G401.6 (cell line): ENCODE measurements around the gene ACRV1.
"Not testable (repeated sequence)": the region's sequence is repeated elsewhere in the genome, so short reads cannot be mapped to it uniquely, and the experiment has no call there.

Experiments used
- FAIRE-seq: peaks from 2 replicates; lab custom pipeline; 2012; peaks lifted over from hg19 to GRCh38; lab: Jason Lieb, UNC

The ACRV1 gene

GRCh38 chr11:125680747-125681146 lies at the start of gene ACRV1:
Gene ACRV1, minus strand, starts transcription at chr11:125680847. Its CDS starts 67 bp downstream, at chr11:125680780.
- FAIRE-seq = no peak

- FAIRE-seq = no peak
Measured at GRCh38 chr11:125728969-125729368, 48.3 kb upstream of the ACRV1 start.

GRCh38 chr11:125724125-125724524 lies 43.5 kb upstream of the ACRV1 start:
- no peak for FAIRE-seq

- no peak for FAIRE-seq
Measured at GRCh38 chr11:125720781-125721180, 40.1 kb upstream of the ACRV1 start.

GRCh38 chr11:125704686-125705085 lies 24.0 kb upstream of the ACRV1 start:
- FAIRE-seq = not testable (repeated sequence)

- no peak for FAIRE-seq
Measured at GRCh38 chr11:125701858-125702621, 21.4 kb upstream of the ACRV1 start.

GRCh38 chr11:125701018-125701610 lies 20.5 kb upstream of the ACRV1 start:
- no peak for FAIRE-seq

- no peak for FAIRE-seq
Measured at GRCh38 chr11:125694951-125695350, 14.3 kb upstream of the ACRV1 start.

- FAIRE-seq = no peak
Measured at GRCh38 chr11:125692887-125693286, 12.2 kb upstream of the ACRV1 start.

- FAIRE-seq = no peak
Measured at GRCh38 chr11:125690006-125690405, 9.4 kb upstream of the ACRV1 start.

- no peak for FAIRE-seq
Measured at GRCh38 chr11:125689274-125689859, 8.7 kb upstream of the ACRV1 start.

- no peak for FAIRE-seq
Measured at GRCh38 chr11:125688632-125689031, 8.0 kb upstream of the ACRV1 start.

- FAIRE-seq = no peak
Measured at GRCh38 chr11:125688066-125688465, 7.4 kb upstream of the ACRV1 start.

GRCh38 chr11:125685228-125685627 lies 4.6 kb upstream of the ACRV1 start:
- FAIRE-seq = no peak

GRCh38 chr11:125679837-125680236 lies 810 bp downstream of the ACRV1 start:
- no peak for FAIRE-seq

- peak; percentile 27 for FAIRE-seq
Measured at GRCh38 chr11:125679397-125679796, 1.2 kb downstream of the ACRV1 start.

GRCh38 chr11:125675196-125675595 lies 5.5 kb downstream of the ACRV1 start:
- no peak for FAIRE-seq

- no peak for FAIRE-seq
Measured at GRCh38 chr11:125674210-125674609, 6.4 kb downstream of the ACRV1 start.

GRCh38 chr11:125671561-125671960 lies 9.1 kb downstream of the ACRV1 start:
- no peak for FAIRE-seq

- no peak for FAIRE-seq
Measured at GRCh38 chr11:125670172-125670571, 10.5 kb downstream of the ACRV1 start.

GRCh38 chr11:125667151-125667550 lies 13.5 kb downstream of the ACRV1 start:
- no peak for FAIRE-seq

GRCh38 chr11:125663910-125664309 lies 16.7 kb downstream of the ACRV1 start:
- FAIRE-seq = no peak

- FAIRE-seq = no peak
Measured at GRCh38 chr11:125662689-125663088, 18.0 kb downstream of the ACRV1 start.
